K562 (cell line): ENCODE data around the gene TBL1X. TPM values are rescaled to one million over a fixed set of nuclear protein-coding genes. Genes with fewer than 3 reads are reported as not detected.

Source experiments
- ATAC-seq: fragments of 200-7000 bp; cut with Tn5 transposase; 3 replicates; pipeline ENCODE4 v1.9.1; 2020; ENCODE audit warnings: moderate library complexity
- BruUV-seq: library from RNA; stranded (reverse); fragments of 400-500 nt; replicated peaks from 2 replicates; lab custom pipeline; 2021; lab: Mats Ljungman, UMichigan
- CTCF ChIA-PET: fragments of 300-600 bp; formaldehyde crosslinking; extraction: SDS; loops from one replicate; lab custom pipeline; 2021; ENCODE audit warnings: low intra/inter-chr PET ratio; lab: Yijun Ruan, JAX
- POLR2A ChIA-PET: fragments of 300-600, 350-650 bp; sonication (Branson Sonifier 250); formaldehyde crosslinking; extraction: SDS; loops from one replicate; lab custom pipeline; 2021; ENCODE audit warnings: antibody characterized with exemption, inconsistent platforms; lab: Yijun Ruan, JAX
- DNase-seq, 4 experiments: peaks; one replicate each; pipeline versions ENCODE4 v3.0.0 to v3.0.0-alpha.2; 2011 to 2018; ENCODE audit warnings: low spot score in 3 of 4, mixed read lengths in 3 of 4; ENCODE audit errors: extremely low read depth in 1 of 4
- FAIRE-seq: peaks from 2 replicates; lab custom pipeline; 2011; peaks lifted over from hg19 to GRCh38; lab: Jason Lieb, UNC
- H2AFZ ChIP-seq: 2 replicates; pipeline ENCODE4 v1.6.0; 2011; ENCODE audit warnings: low read depth, low read length, control low read depth, inconsistent platforms
- H3K27ac ChIP-seq: fragments of 200-600 bp; 3 replicates; pipeline ENCODE4 v1.8.0; 2011; ENCODE audit warnings: low read depth, mild to moderate bottlenecking, control low read depth, inconsistent platforms, low read length, moderate library complexity, mixed read lengths; ENCODE audit errors: extremely low read depth
- H3K27me3 ChIP-seq, 2 experiments: fragments of 300-600 bp in 1 of 2; 2 replicates in 1 of 2; 3 replicates in 1 of 2; pipeline versions ENCODE4 v1.6.0 to v1.8.0; 2011; ENCODE audit warnings: inconsistent platforms in 2 of 2, low read length in 2 of 2, mild to moderate bottlenecking in 1 of 2, mixed read lengths in 1 of 2, moderate library complexity in 1 of 2; ENCODE audit not compliant: control insufficient read depth in 2 of 2, insufficient read depth in 2 of 2
- H3K36me3 ChIP-seq: fragments of 300-600 bp; 3 replicates; pipeline ENCODE4 v1.8.0; 2011; ENCODE audit warnings: mild to moderate bottlenecking, low read length, inconsistent platforms; ENCODE audit not compliant: control insufficient read depth, insufficient read depth
- H3K4me1 ChIP-seq, 2 experiments: fragments of 200-600 bp in 1 of 2; replicated peaks in 1 of 2; 2 replicates in 1 of 2; 3 replicates in 1 of 2; pipeline versions ENCODE4 v1.5.1 to v1.8.0; 2011; ENCODE audit warnings: inconsistent platforms in 2 of 2, low read length in 2 of 2, mild to moderate bottlenecking in 1 of 2, mixed read lengths in 1 of 2, moderate library complexity in 1 of 2; ENCODE audit not compliant: control insufficient read depth in 2 of 2, insufficient read depth in 2 of 2
- H3K4me2 ChIP-seq: 2 replicates; pipeline ENCODE4 v1.6.1; 2011; ENCODE audit warnings: low read length, control low read depth, inconsistent platforms, mixed read lengths; ENCODE audit not compliant: insufficient read depth
- H3K4me3 ChIP-seq: fragments of 200-600 bp; sonication (generic), shearing (Covaris generic); 2 replicates; pipeline ENCODE4 v1.5.1; 2016; ENCODE audit warnings: control low read depth, inconsistent platforms
- H3K79me2 ChIP-seq: fragments of 200-600 bp; 3 replicates; pipeline ENCODE4 v1.8.0; 2011; ENCODE audit warnings: low read length, inconsistent platforms; ENCODE audit not compliant: control insufficient read depth, insufficient read depth
- H3K9ac ChIP-seq, 2 experiments: 2 replicates each; pipeline versions ENCODE4 v1.6.0 to v1.6.1; 2011; ENCODE audit warnings: low read depth in 2 of 2, low read length in 2 of 2, control low read depth in 1 of 2, inconsistent platforms in 1 of 2, mild to moderate bottlenecking in 1 of 2, mixed read lengths in 1 of 2; ENCODE audit not compliant: insufficient read depth in 1 of 2
- H3K9me1 ChIP-seq: one replicate; pipeline ENCODE4 v1.6.0; 2011; ENCODE audit warnings: inconsistent platforms, mild to moderate bottlenecking, low read length, moderate library complexity; ENCODE audit not compliant: control insufficient read depth, insufficient read depth
- H3K9me3 ChIP-seq: replicated peaks from 2 replicates; pipeline ENCODE4 v1.5.1; 2011; ENCODE audit warnings: low read depth, low read length, inconsistent platforms; ENCODE audit not compliant: control insufficient read depth, insufficient read depth
- H4K20me1 ChIP-seq: replicated peaks from 2 replicates; pipeline ENCODE4 v1.6.1; 2011; ENCODE audit warnings: low read length, inconsistent platforms, mixed read lengths; ENCODE audit not compliant: control insufficient read depth, insufficient read depth
- CHD1 ChIP-seq: fragments of 200-600 bp; sonication (generic); IDR thresholded peaks from one replicate; pipeline ENCODE4 v1.6.1; 2012; ENCODE audit warnings: mild to moderate bottlenecking, moderate library complexity, low read length, inconsistent platforms
- ESRRA ChIP-seq: fragments of 450-650 bp; IDR thresholded peaks from 2 replicates; pipeline ENCODE4 v1.6.1; 2014; ENCODE audit warnings: low read depth, mild to moderate bottlenecking, moderate library complexity, borderline replicate concordance
- FOXK2 ChIP-seq, 2 experiments: fragments of 450-650 bp; IDR thresholded peaks in 1 of 2; conservative IDR thresholded peaks in 1 of 2; 2 replicates each; pipeline ENCODE4 v1.6.1; 2016; ENCODE audit warnings: low read depth in 2 of 2, mild to moderate bottlenecking in 1 of 2
- MYBL2 ChIP-seq, 2 experiments: fragments of 450-650 bp in 1 of 2; sonication (generic) in 1 of 2; formaldehyde crosslinking in 1 of 2; IDR thresholded peaks; 2 replicates each; pipeline versions ENCODE4 v1.6.1 to v1.8.1; 2017 to 2022; ENCODE audit warnings: borderline replicate concordance in 1 of 2, inconsistent platforms in 1 of 2, low read depth in 1 of 2, mild to moderate bottlenecking in 1 of 2, missing genetic modification reagents in 1 of 2, moderate library complexity in 1 of 2
- SP1 ChIP-seq: sonication (generic); formaldehyde crosslinking; IDR thresholded peaks from 2 replicates; pipeline ENCODE4 v1.8.1; 2022; ENCODE audit warnings: mild to moderate bottlenecking, missing genetic modification reagents
- ZBTB7A ChIP-seq: IDR thresholded peaks from 2 replicates; pipeline ENCODE4 v1.6.1; 2011; ENCODE audit warnings: low read depth, mild to moderate bottlenecking, low read length, moderate library complexity, borderline replicate concordance; ENCODE audit not compliant: control insufficient read depth
- WGBS: fragments of 100-300 bp; shearing (Covaris generic); methylation state at CpG from one replicate; pipeline ENCODE4 v1.1.6; 2016; ENCODE audit warnings: low coverage, mixed read lengths; ENCODE audit not compliant: insufficient coverage; ENCODE audit errors: missing lambda C conversion rate; 5-methylcytosine and 5-hydroxymethylcytosine counted together
- in situ Hi-C: fragments of 300-500 bp; cut with MboI; formaldehyde crosslinking; loops from 4 replicates; pipeline ENCODE4 v1.15.0; 2018; ENCODE audit warnings: inconsistent platforms, mixed read lengths
- intact Hi-C: fragments of 100-400 bp; cut with micrococcal nuclease; formaldehyde crosslinking; loops from 2 replicates; pipeline ENCODE4 v1.14.2; 2022
- polyA plus RNA-seq, 8 experiments: library from polyadenylated mRNA; depleted of rRNA in 4 of 8; stranded (reverse) in 5 of 8; unstranded in 3 of 8; fragments of >200 nt; fragmentation: Nextera tagmentation in 2 of 8; fragmentation: Illumina TruSeq in 1 of 8; extraction: Ambion mirVana in 2 of 8; extraction: Trizol in 1 of 8; gene quantifications; 2 replicates each; pipeline versions ENCODE4 v1.2.1 to v1.2.3, GENCODE V29; 2011 to 2014; ENCODE audit warnings: inconsistent platforms in 1 of 8, missing spikeins in 1 of 8
- total RNA-seq, 7 experiments: library from RNA; depleted of rRNA in 6 of 7; stranded (reverse); fragments of >200 nt in 6 of 7; fragmentation: Illumina TruSeq in 2 of 7; extraction: Trizol in 2 of 7; gene quantifications; 2 replicates each; pipeline versions ENCODE4 v1.2.1 to v1.2.3, GENCODE V29; 2011 to 2021; ENCODE audit warnings: low replicate concordance in 1 of 7
- TF ChIP-seq, protein P1 (sequence below): fragments of 450-650 bp; IDR thresholded peaks from 2 replicates; pipeline ENCODE4 v1.6.1; 2016; ENCODE audit warnings: missing biosample characterization, missing genetic modification characterization
- TF ChIP-seq, protein P2 (sequence below), 2 experiments: fragments of 450-650 bp in 1 of 2; sonication (generic) in 1 of 2; formaldehyde crosslinking in 1 of 2; IDR thresholded peaks; 2 replicates each; pipeline versions ENCODE4 v1.7.1 to v1.9.0; 2016 to 2022; ENCODE audit warnings: inconsistent platforms in 1 of 2, mild to moderate bottlenecking in 1 of 2, missing genetic modification reagents in 1 of 2

The TBL1X gene
- total and polyA plus RNA-seq, 9 of the 15 experiments (the other 6 are each of a cell fraction or from before 2014, with no cell fraction given), result 6.0 to 49.6 (median 19.7) TPM

DNA sequence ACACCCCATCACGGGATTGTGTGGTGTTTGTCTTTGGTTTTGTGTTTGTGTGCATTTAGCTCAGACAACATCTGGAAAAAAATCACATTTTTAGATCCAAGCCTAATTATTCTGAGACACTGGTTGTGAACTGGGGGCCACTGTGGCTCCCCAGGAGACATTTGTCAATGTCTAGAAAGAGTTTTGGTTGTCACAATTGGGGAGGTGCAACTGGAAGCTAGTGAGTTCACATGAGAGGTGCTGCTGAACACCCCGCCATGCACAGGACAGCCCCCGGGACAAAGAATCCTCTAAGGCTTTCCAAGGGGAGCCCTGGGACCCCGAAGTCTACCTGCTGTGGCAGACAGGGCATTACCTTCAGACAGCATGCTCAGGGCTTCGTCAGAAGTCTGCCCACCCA lies 274.3 kb downstream of the TBL1X start (continued):
- TF ChIP-seq ZBTB7A (no peak), CHD1 (no peak)
- TF ChIP-seq, protein P1, sequence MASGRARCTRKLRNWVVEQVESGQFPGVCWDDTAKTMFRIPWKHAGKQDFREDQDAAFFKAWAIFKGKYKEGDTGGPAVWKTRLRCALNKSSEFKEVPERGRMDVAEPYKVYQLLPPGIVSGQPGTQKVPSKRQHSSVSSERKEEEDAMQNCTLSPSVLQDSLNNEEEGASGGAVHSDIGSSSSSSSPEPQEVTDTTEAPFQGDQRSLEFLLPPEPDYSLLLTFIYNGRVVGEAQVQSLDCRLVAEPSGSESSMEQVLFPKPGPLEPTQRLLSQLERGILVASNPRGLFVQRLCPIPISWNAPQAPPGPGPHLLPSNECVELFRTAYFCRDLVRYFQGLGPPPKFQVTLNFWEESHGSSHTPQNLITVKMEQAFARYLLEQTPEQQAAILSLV (tag), result no peak

DNA sequence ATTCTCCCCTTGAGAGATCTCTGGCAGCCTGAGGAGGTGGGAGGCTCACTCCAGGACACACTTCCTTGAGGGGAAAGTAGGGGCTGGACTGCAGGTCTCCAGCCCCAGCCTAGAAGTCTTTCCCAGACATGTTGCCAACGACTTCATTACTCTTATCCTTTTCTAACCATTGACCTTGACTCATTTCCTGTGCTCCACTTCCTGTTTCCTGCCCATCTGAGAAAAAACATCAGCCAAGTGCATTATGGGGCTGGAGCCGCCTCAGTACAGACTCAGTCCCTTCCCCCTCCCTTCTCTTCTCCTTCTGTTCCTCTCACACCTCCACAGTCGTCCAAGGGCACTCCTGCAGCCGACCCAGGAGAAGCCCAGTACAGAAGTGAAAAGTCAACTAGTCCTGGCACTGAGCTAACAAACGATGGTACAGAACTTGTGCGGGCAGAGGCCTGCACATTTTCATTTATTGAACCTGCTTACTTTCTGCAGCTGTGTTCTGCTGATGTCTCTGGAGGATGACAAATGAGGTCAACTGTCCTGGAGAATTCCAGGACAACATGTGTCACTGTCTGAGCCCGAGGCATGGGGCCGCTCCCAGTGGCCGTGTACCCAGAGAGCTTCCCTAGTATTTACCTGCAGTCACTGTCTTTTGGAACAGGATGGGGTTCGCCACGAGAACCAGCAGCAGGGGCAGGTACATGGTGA lies 280.7 kb downstream of the TBL1X start:
- POLR2A ChIA-PET, result interaction anchor here (0.6 kb wide), 1 partner anchor 283 kb away, joined by 3 read pairs; no protein-coding TSS in a partner anchor
- H3K27me3 ChIP-seq, result peaks cover 0 to 4% of the 10 kb centered on the region in 2 experiments; a peak in 1 of 5 replicates
- H4K20me1 ChIP-seq, result no peaks in the 10 kb centered on the region
- CTCF ChIA-PET, result no interaction called here
- no peaks in the 10 kb centered on the region for H3K4me1 ChIP-seq
- 2% methylated on average over 8 of the region's 11 CpGs for WGBS
- H3K27ac ChIP-seq, result no peak overlapping the region
- H3K4me2 ChIP-seq, result no peak overlapping the region
- ATAC-seq, result peak; percentile 37; the same call in 1 of the 3 replicates
- H3K9me1 ChIP-seq, result no peaks in the 10 kb centered on the region
- no peaks in the 10 kb centered on the region for H3K9me3 ChIP-seq
- in situ Hi-C loops, result no loop called here
- no peak overlapping the region for H3K4me3 ChIP-seq
- no peak overlapping the region for H3K9ac ChIP-seq
- BruUV-seq, result no TSS peak
- no peaks in the 10 kb centered on the region for H3K36me3 ChIP-seq
- intact Hi-C loops, result no loop called here
- no peaks in the 10 kb centered on the region for H3K79me2 ChIP-seq
- DNase-seq, result peak in 1 of 4 experiments; percentile 3
- H2AFZ ChIP-seq, result no peak overlapping the region
- FAIRE-seq, result no peak
- TF ChIP-seq FOXK2 (conservative IDR thresholded peaks at IDR 0.05 in 1 of 2, IDR thresholded peaks at IDR 0.05 in 1 of 2; ENCODE audit: low read depth in 2 of 2) (no peak), ESRRA (0 out of 2 replicates have a peak, but pooled peaks have one; percentile 21), MYBL2 (IDR thresholded peaks at IDR 0.05; ENCODE audit: low read depth) (no peak), MYBL2 (CRISPR knock-in tag; IDR thresholded peaks at IDR 0.05; ENCODE audit: borderline replicate concordance) (no peak), SP1 (CRISPR knock-in tag) (no peak)
- TF ChIP-seq, protein P2, sequence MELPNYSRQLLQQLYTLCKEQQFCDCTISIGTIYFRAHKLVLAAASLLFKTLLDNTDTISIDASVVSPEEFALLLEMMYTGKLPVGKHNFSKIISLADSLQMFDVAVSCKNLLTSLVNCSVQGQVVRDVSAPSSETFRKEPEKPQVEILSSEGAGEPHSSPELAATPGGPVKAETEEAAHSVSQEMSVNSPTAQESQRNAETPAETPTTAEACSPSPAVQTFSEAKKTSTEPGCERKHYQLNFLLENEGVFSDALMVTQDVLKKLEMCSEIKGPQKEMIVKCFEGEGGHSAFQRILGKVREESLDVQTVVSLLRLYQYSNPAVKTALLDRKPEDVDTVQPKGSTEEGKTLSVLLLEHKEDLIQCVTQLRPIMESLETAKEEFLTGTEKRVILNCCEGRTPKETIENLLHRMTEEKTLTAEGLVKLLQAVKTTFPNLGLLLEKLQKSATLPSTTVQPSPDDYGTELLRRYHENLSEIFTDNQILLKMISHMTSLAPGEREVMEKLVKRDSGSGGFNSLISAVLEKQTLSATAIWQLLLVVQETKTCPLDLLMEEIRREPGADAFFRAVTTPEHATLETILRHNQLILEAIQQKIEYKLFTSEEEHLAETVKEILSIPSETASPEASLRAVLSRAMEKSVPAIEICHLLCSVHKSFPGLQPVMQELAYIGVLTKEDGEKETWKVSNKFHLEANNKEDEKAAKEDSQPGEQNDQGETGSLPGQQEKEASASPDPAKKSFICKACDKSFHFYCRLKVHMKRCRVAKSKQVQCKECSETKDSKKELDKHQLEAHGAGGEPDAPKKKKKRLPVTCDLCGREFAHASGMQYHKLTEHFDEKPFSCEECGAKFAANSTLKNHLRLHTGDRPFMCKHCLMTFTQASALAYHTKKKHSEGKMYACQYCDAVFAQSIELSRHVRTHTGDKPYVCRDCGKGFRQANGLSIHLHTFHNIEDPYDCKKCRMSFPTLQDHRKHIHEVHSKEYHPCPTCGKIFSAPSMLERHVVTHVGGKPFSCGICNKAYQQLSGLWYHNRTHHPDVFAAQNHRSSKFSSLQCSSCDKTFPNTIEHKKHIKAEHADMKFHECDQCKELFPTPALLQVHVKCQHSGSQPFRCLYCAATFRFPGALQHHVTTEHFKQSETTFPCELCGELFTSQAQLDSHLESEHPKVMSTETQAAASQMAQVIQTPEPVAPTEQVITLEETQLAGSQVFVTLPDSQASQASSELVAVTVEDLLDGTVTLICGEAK (IDR thresholded peaks at IDR 0.05), result peak; percentile 61
- TF ChIP-seq, protein P2 (CRISPR knock-in tag; IDR thresholded peaks at IDR 0.05), result no peak
